ENCODE measurements around the gene IL17RA.
"Not testable (repeated sequence)": the region's sequence is repeated elsewhere in the genome, so short reads cannot be mapped to it uniquely, and the experiment has no call there.

IL17RA gene

GRCh38 chr22:17084554-17085276 is at the start of gene IL17RA:
TSS of gene IL17RA (plus strand) at chr22:17085000. CDS start at chr22:17085092, 92 bp downstream.
- peak within 1 kb of the TSS; percentile 80 for H3K4me3 ChIP-seq (ENCODE audit: low read length)
- H3K4me1 ChIP-seq (ENCODE audit: control insufficient read depth, insufficient read depth, low read length): no peaks in the 10 kb centered on the region
- H3K36me3 ChIP-seq (ENCODE audit: control insufficient read depth, insufficient read depth, low read length): no peaks in the 10 kb centered on the region
- no peaks in the 10 kb centered on the region for H3K27me3 ChIP-seq (ENCODE audit: control insufficient read depth, insufficient read depth, low read length)
- no peak within 1 kb of the TSS for H3K27ac ChIP-seq (ENCODE audit: low read depth, low read length)
- H3K9ac ChIP-seq (ENCODE audit: low read length): peak within 1 kb of the TSS; percentile 60

DNA sequence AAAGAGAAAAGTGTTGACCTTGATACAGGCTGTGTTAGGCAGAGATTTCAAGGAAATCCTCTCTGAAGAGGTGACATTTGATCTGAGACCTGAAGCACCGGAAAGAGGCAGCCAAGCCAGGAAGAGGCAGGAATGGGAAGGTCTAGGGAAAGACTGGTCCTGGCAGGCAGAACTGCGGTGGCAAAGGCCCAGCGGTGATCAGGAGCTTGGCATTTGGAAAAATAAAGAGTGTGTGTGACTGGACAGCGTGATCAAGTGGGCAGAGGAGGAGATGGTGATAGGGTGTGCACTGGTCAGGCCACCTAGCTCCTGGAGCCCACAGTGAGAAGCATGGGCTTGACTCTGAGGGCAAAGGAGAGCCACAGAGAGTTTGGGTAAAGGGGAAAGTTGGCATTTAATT is 49.6 kb upstream of the IL17RA start:
- H3K4me3 ChIP-seq (ENCODE audit: low read length): no peak overlapping the region
- no peak overlapping the region for H3K27ac ChIP-seq (ENCODE audit: low read depth, low read length)
- no peaks in the 10 kb centered on the region for H3K4me1 ChIP-seq (ENCODE audit: control insufficient read depth, insufficient read depth, low read length)
- no peaks in the 10 kb centered on the region for H3K36me3 ChIP-seq (ENCODE audit: control insufficient read depth, insufficient read depth, low read length)
- no peaks in the 10 kb centered on the region for H3K27me3 ChIP-seq (ENCODE audit: control insufficient read depth, insufficient read depth, low read length)
- no peak overlapping the region for H3K9ac ChIP-seq (ENCODE audit: low read length)

DNA sequence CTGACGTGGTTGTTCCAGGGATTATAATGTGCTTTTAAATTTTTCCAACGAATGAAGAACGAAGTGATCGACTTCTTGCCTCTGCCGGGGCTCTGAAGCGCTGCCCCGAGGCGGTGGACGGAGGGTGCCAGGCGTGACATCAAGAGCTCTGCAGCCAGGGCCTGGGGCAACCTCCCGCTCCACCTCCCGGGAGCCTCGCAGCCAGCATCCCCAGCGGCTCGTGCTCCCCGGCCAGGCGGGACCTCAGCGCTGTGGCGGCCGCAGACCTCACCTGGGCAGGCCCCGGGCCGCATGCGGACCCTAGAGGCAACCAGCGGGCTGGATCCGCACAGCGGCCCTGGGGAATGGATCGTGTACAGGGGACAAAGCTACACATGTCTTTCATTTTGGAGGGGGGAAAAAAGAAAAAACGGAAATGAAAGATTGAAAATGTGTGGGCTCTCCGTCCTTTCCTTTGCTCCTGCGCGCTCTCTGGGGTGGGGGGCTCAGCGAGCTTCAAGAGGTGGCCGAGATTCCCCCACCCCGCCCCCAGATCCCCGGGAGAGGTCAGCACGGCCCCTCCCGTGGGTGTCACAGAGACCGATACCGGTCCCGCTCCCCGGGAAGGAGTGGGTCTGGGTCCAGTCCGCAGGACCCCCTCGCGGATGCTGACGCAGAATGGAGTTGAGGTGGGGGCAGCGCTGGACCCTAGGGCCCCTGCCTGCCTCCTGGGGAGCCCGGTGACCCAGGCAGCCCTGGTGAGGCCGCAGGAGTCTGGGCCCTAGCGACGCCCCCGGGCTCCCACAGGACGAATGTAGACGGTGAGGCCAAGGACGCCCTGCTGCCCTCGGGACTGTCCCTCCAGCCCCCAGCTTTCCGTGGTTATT is 48.6 kb upstream of the IL17RA start:
- not testable (repeated sequence) for H3K36me3 ChIP-seq (ENCODE audit: control insufficient read depth, insufficient read depth, low read length); H3K9ac ChIP-seq (ENCODE audit: low read length); H3K27ac ChIP-seq (ENCODE audit: low read depth, low read length); H3K4me1 ChIP-seq (ENCODE audit: control insufficient read depth, insufficient read depth, low read length); H3K27me3 ChIP-seq (ENCODE audit: control insufficient read depth, insufficient read depth, low read length)
- H3K4me3 ChIP-seq (ENCODE audit: low read length): peak overlapping the region; percentile 27

- H3K9ac ChIP-seq (ENCODE audit: low read length); H3K27ac ChIP-seq (ENCODE audit: low read depth, low read length): not testable (repeated sequence)
Observed at GRCh38 chr22:17036842-17037711, 47.7 kb upstream of the IL17RA start.

GRCh38 chr22:17043521-17043920 is 41.3 kb upstream of the IL17RA start:
- H3K4me1 ChIP-seq (ENCODE audit: control insufficient read depth, insufficient read depth, low read length): no peaks in the 10 kb centered on the region
- H3K27me3 ChIP-seq (ENCODE audit: control insufficient read depth, insufficient read depth, low read length): no peaks in the 10 kb centered on the region
- no peak overlapping the region for H3K9ac ChIP-seq (ENCODE audit: low read length)
- no peaks in the 10 kb centered on the region for H3K36me3 ChIP-seq (ENCODE audit: control insufficient read depth, insufficient read depth, low read length)
- H3K27ac ChIP-seq (ENCODE audit: low read depth, low read length): no peak overlapping the region
- no peak overlapping the region for H3K4me3 ChIP-seq (ENCODE audit: low read length)

More at GRCh38 chr22:17036842-17037711, 47.7 kb upstream of the IL17RA start:
- H3K4me1 ChIP-seq (ENCODE audit: control insufficient read depth, insufficient read depth, low read length); H3K27me3 ChIP-seq (ENCODE audit: control insufficient read depth, insufficient read depth, low read length); H3K36me3 ChIP-seq (ENCODE audit: control insufficient read depth, insufficient read depth, low read length); H3K4me3 ChIP-seq (ENCODE audit: low read length): not testable (repeated sequence)

GRCh38 chr22:17046566-17047348 is 38.0 kb upstream of the IL17RA start:
- no peak overlapping the region for H3K9ac ChIP-seq (ENCODE audit: low read length)
- no peaks in the 10 kb centered on the region for H3K36me3 ChIP-seq (ENCODE audit: control insufficient read depth, insufficient read depth, low read length)
- H3K4me1 ChIP-seq (ENCODE audit: control insufficient read depth, insufficient read depth, low read length): no peaks in the 10 kb centered on the region
- H3K27ac ChIP-seq (ENCODE audit: low read depth, low read length): no peak overlapping the region
- no peak overlapping the region for H3K4me3 ChIP-seq (ENCODE audit: low read length)
- no peaks in the 10 kb centered on the region for H3K27me3 ChIP-seq (ENCODE audit: control insufficient read depth, insufficient read depth, low read length)

- H3K27me3 ChIP-seq (ENCODE audit: control insufficient read depth, insufficient read depth, low read length): no peaks in the 10 kb centered on the region
- no peaks in the 10 kb centered on the region for H3K4me1 ChIP-seq (ENCODE audit: control insufficient read depth, insufficient read depth, low read length)
- no peaks in the 10 kb centered on the region for H3K36me3 ChIP-seq (ENCODE audit: control insufficient read depth, insufficient read depth, low read length)
Observed at GRCh38 chr22:17047656-17048055, 37.1 kb upstream of the IL17RA start.

GRCh38 chr22:17056058-17056457 is 28.7 kb upstream of the IL17RA start:
- no peak overlapping the region for H3K9ac ChIP-seq (ENCODE audit: low read length)
- H3K36me3 ChIP-seq (ENCODE audit: control insufficient read depth, insufficient read depth, low read length): no peaks in the 10 kb centered on the region
- H3K4me1 ChIP-seq (ENCODE audit: control insufficient read depth, insufficient read depth, low read length): no peaks in the 10 kb centered on the region
- no peak overlapping the region for H3K27ac ChIP-seq (ENCODE audit: low read depth, low read length)
- H3K27me3 ChIP-seq (ENCODE audit: control insufficient read depth, insufficient read depth, low read length): peaks cover 2% of the 10 kb centered on the region
- H3K4me3 ChIP-seq (ENCODE audit: low read length): no peak overlapping the region

More at GRCh38 chr22:17047656-17048055, 37.1 kb upstream of the IL17RA start:
- no peak overlapping the region for H3K27ac ChIP-seq (ENCODE audit: low read depth, low read length)
- H3K9ac ChIP-seq (ENCODE audit: low read length): no peak overlapping the region
- no peak overlapping the region for H3K4me3 ChIP-seq (ENCODE audit: low read length)

DNA sequence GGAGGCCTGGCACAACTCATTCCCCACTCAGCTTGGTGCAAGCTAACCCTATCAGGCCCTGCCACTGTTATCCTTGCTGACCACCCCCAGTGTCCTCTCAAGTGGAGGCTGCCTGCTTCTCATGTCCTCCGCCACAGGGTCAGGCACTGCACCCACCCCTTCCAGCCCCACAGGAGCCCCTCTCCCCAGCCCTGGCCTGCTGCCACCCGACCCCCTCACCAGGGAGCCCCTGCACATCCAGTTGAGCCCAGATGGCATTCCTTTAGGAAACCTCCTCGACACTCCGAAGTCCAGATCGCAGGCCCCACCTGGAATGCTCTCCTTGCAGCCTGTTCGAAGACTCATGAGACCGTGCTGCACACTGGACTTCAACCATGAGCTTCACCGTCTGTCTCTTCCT is 28.0 kb upstream of the IL17RA start:
- Histone ChIP-seq H3K27ac (ENCODE audit: low read depth, low read length) (no peak overlapping the region), H3K27me3 (ENCODE audit: control insufficient read depth, insufficient read depth, low read length) (peaks cover 5% of the 10 kb centered on the region), H3K9ac (ENCODE audit: low read length) (no peak overlapping the region), H3K4me3 (ENCODE audit: low read length) (no peak overlapping the region), H3K36me3 (ENCODE audit: control insufficient read depth, insufficient read depth, low read length) (no peaks in the 10 kb centered on the region), H3K4me1 (ENCODE audit: control insufficient read depth, insufficient read depth, low read length) (no peaks in the 10 kb centered on the region)

GRCh38 chr22:17057959-17058814 is 26.6 kb upstream of the IL17RA start:
- Histone ChIP-seq H3K4me1 (ENCODE audit: control insufficient read depth, insufficient read depth, low read length) (no peaks in the 10 kb centered on the region), H3K36me3 (ENCODE audit: control insufficient read depth, insufficient read depth, low read length) (no peaks in the 10 kb centered on the region), H3K27ac (ENCODE audit: low read depth, low read length) (no peak overlapping the region), H3K9ac (ENCODE audit: low read length) (no peak overlapping the region), H3K4me3 (ENCODE audit: low read length) (no peak overlapping the region), H3K27me3 (ENCODE audit: control insufficient read depth, insufficient read depth, low read length) (peaks cover 5% of the 10 kb centered on the region)

DNA sequence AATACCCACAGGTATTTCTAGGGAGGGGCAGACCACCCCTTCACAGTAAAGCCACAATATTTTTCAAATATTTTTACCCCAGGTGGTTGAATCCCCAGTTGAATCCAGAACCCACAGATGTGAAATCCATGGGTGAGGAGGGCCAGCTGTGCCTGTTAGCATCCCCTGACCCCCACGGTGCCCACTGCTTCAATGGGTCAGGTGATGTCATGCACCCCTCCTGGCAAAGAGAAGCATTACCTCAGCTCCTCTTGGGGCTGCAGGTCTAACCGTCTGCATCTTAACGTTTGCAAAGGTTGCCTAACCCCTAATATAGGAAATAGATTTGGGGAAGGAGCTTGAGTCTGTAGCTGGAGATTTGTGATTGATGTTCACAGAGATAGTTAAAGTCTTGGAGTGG is 24.7 kb upstream of the IL17RA start:
- Histone ChIP-seq H3K9ac (ENCODE audit: low read length) (no peak overlapping the region), H3K27me3 (ENCODE audit: control insufficient read depth, insufficient read depth, low read length) (peaks cover 5% of the 10 kb centered on the region), H3K4me1 (ENCODE audit: control insufficient read depth, insufficient read depth, low read length) (no peaks in the 10 kb centered on the region), H3K27ac (ENCODE audit: low read depth, low read length) (no peak overlapping the region), H3K36me3 (ENCODE audit: control insufficient read depth, insufficient read depth, low read length) (no peaks in the 10 kb centered on the region), H3K4me3 (ENCODE audit: low read length) (no peak overlapping the region)

Data from rectal smooth muscle tissue (tissue), 1 donor.